Femur (tissue), 1 donor: ENCODE data around the gene CUTC.
"Not testable (repeated sequence)": the region's sequence is repeated elsewhere in the genome, so short reads cannot be mapped to it uniquely, and the experiment has no call there.

Source experiments
- DNase-seq: peaks from one replicate; pipeline ENCODE4 v3.0.0-alpha.2; 2017

Gene CUTC

DNA sequence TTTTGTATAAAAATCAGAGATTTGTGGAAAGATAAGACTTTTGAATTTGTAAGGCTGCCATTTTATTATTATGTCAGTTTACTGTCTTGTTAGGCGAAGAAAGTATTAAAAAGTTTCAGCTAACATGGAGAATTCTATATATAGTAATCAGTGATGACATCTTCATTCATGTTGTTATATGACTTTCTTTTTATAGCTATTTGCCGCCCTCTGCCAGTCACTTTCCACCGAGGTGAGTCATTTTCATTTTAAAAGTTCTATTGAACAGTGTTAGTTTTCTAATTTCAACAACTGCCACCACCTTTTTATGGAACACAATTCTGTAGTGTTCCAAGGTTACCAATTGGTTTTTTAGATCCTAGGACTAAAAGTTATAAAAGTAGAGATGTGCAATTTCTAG, 11.8 kb downstream of the CUTC start:
- no peak for DNase-seq

DNA sequence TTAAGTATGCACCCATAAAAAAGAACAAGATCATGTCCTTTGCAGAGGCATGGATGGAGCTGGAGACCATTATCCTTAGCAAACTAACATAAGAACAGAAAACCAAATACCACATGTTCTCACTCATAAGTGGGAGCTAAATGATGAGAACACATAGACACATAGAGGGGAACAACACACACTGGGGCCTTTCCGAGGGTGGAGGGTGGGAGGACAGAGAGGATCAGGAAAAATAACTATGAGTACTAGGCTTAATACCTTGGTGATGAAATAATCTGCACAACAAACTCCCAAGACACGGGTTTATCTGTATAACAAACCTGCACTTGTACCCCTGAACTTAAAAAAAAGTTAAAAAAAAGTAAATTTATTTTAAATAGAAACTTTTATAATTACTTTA, 14.1 kb downstream of the CUTC start:
- DNase-seq = not testable (repeated sequence)

DNA sequence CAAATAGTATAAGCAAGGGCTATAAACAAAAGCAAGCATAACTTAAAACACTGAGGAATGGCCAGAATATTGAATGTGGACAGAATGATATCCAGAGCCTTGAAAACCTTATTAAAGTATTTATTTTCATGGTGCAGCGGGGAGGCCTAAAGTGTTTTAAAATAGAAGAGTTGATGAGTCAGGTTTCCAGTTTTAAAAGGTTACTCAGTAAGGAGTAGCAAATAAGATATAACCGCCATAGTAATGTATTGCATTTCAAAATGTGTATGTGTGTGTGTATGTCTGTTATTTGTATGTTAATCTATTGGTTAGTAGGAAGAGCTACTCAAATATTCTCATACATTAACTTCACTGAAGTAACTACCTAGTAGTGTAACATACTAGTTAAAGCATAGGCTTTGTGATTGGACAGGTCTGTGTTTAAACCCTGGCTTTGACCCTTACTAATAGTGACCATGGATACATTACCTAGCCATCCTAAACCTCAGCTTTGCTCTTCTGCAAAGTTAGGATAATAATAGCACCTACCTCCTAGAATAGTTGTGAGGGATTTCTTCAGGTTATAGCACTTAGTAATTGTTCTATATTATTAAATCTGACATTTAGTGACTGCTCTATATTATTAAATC, 16.9 kb downstream of the CUTC start:
- DNase-seq = no peak

DNA sequence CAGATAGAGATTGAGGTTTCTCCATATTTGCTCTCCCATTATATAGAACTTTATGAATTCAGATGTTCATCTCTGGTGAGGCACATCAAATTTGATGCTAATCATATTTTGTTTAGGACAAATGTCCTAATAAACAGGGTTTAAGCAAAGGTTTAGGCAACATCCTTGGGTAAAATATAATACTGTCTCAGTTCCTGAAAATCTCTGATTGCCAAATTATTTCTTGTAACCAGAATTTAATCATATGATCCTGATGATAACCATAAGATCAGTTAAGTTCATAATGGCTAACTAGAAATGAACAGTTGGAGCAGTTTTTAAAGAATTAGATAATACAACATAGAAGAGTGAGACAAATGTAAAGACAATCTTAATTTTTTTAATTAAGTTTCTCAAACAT, 18.6 kb downstream of the CUTC start:
- DNase-seq = no peak

DNA sequence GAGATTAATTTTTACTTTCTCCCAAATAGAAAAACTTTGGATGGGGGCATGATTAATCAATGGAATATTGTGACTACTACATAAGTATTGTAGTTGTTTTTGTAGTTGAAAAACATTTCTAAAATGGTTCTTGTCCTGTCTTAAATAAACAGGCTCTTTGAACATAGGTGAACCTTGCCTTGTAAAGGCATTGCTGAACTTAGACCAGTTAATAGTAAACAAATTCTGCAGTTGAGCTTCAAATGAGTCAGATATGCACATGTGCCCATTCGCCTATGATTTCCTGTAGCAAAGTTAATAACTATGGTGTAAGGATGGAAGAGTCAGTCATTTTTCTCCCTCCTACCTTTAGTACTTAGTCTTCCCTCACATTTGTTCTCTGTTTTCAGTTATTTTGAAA, 22.6 kb downstream of the CUTC start:
- DNase-seq = no peak

DNA sequence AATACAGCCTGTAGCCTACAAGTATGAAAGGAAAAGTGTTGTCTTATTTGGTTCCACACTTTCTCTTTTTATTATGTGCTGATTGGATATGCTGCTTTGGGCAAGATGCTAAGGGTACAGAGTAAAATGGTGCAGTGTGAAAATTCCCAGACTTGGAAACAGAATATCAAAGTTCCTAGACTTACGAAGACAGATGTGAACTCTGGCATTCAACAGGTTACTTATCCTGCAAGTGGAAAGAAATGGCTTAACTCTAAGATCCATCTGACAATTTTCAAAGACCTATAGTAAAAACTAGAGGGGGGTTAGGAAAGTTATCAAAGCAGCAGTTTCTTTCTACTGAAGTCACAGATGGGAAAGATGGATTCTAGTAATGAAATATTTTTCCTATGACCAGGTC, 24.1 kb downstream of the CUTC start:
- no peak for DNase-seq

DNA sequence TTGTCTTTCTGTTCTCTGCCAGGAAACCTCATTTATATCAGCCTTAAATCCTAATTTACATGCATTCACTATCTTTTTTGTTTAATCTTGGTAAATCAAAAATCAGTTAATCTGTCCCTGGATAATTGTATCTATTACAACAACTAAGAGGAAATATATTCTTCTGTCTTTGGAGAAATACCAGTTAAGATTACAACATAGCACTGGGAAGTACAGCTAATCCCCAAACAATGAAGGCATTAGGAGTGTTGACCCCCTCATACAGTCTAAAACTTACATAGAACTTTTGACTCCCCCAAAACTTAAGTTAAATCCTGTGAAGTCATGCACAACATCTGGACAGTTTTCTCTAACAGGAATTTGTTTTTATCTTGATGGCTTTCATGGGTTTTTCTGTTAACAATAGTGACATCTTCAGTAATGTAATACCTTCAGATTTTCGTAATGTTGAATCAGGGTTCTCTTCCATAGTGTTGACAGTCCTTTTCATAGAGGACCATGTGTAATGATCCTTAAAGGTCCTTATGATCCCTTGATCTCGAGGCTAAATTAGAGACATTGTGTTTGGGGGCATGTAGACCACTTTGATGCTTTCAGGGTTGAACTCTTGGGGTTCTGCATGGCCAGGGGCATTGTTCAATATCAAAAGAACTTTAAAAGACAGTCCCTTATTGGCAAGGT, 26.3 kb downstream of the CUTC start:
- DNase-seq = no peak

DNA sequence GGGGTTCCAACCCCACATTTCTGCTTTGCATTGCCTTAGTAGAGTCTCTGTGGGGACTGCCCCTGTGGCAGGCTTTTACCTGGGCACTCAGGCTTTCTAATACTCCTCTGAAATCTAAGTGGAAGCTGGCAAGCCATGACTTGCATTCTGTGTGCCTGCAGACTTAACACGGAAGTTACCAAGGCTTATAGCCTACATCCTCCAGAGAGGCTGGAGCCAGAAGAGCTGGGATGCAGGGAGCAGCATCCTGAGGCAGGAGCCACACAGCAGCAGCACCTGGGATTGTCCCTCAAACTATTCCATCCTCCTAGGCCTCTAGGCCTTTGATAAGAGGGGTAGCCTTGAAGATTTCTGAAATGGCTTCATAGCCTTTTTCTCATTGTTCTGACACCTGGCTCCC, 28.3 kb downstream of the CUTC start:
- no peak for DNase-seq

DNA sequence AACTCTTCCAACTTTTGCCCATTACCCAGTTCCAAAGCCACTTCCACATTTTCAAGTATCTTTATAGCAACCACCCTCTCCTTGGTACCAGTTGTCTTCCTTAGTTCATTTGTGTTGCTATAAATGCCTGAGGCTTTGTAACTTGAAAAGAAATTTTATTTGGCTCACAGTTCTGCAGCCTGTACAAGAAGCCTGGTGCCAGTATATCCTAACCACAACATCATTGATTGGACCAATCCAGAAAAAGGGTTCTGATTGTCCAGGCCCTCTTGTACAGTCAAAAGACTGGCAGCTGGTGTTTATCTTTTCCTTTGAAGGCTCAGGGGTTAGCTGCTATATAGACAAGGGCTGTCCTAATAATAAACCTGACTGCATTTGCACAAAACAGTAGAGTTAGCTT, 29.3 kb downstream of the CUTC start:
- DNase-seq = no peak

DNA sequence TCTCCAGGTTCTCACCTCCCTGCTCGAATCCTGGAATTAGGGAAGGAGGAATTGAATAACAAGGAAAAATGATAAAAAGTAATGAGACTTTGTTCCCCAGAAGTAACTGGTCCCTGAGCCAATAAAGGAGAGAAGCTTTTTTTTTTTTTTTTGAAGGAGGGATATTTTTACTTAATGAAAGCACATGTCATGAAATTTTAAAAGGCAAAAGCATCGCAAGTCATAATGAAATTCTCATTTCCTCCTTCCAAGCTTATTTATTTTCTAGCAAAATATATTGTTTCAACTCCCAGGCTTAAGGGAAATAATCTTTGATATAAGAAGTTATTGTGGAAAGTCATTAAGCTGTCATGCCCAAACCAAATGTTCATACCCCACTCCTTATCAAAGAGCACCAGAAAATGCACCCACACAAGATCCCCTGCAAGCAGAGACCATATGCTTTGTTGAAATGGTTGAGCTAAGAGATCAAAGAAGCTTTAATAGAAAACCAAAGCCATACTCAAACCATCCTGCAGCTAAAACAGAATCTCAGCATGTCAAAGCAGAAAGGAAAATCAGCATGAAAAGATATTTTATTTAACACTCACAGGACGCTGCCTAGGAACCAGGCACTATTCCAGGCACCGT, 33.8 kb downstream of the CUTC start:
- no peak for DNase-seq

DNA sequence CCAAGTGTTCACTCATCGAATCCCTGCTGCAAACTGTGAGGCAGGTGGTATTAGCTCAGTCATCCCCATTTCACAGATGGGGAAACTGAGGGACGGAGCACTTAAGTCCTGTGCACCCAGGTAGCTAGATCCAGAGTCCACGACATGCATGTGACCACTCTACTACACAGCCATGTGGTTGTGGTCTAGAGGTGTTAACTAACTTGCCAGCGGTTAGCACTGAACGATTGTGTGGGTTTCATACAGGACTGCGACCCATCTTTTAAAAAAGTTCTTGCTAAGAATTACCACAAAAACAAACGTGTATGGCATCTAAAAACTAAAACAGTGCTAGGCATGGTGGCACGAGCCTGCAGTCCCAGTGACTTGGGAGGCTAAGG, 34.3 kb downstream of the CUTC start:
- DNase-seq = no peak

DNA sequence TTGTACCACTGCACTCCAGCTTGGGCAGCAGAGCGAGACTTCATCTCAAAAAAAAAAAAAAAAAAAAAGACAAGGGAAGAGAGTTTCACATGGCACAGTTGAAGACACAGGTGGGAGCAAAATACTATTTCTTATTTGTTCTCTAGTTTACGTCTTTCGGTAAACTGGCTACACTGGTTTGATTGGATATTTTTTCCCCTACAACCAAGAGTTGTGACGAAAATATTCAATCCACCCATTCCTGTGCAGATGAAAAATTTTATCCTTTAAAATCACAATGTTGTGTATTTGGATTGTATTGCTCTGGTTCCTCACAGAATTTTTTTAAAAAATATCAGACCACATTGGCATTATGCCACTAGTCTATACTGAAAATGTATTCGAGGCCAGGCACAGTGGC, 35.9 kb downstream of the CUTC start:
- DNase-seq = no peak

DNA sequence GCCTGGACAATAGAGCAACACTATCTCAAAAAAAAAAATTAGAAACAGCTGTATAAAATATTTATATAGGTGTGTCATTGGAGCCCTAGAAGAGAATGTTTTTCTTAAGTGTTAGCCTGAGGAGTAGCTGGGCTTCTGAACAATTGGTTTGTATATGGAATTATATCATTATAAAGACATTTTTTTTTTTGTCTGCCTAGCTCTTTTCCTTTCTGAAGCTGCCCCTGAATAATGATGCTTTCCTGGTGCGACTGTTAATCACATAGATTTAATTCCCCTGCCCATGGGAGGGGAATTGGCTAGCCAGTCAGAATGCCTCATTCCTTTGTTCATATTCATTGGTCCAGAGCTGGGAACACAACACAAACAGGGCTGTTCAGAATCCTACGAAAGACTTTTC, 36.5 kb downstream of the CUTC start:
- no peak for DNase-seq

DNA sequence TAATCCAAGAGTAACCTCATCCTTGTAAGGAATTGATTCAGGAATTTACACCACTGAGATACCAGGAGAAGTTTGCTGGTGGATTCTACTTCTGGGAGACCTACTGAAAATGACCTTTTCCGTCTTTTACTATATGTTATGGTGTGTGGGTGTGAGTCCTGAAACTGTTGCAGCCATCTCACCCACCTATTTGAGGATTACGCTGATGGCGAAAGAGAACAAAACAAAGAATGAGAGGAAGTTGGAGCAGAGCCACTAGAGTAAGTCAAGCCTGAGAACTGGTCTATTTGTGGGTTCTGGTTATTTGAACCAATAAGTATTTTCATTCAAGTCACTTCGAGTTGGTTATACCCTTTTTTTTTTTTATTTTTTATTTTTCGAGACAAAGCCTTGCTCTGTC, 37.7 kb downstream of the CUTC start:
- no peak for DNase-seq

DNA sequence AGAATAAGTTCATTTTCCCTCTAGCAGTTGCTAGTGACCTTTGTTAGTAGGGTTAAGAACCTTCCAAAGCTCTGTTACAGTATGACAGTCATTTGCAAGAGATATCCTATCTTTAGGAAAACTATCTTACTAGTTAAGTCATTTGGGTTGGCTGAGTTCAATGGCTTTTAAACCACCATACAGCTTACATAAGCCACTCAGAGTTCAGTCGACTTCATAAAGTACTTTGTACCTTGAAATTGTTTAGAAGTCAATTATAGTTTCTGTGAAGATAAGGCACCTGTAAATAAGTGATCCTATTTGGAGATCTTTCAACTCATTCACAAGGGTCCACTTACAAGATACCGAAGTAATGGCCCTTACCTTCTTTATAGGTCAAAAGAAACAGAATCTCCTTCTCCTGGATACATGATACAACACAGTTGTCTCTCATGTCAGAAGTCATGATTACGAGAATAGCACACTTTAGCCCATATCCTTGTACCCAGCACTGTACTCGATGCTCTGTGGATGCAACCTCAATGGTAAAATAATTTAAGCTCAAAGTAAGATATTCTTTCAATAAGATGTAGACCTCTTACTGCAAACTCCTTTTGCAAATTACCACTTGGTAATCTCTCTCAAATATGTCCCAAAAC, 38.5 kb downstream of the CUTC start:
- DNase-seq = no peak

DNA sequence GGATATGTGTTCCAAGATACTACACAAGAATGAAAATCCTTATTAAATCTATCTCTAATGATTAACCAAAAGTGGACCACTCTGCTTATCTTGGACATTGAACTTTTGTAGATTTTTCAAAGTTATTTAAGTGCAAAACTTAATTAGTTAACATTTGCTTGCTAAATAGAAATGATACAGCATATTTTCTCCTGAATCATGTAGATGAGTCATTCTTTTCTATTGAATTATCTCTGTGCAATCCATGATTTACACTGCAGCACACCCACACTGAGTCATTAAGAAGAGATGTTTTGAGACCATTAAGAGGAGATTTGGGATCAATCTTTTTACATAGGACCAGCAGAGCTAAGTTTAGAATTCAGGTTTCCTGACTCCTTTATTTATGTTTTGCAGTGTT, 43.8 kb downstream of the CUTC start:
- no peak for DNase-seq

DNA sequence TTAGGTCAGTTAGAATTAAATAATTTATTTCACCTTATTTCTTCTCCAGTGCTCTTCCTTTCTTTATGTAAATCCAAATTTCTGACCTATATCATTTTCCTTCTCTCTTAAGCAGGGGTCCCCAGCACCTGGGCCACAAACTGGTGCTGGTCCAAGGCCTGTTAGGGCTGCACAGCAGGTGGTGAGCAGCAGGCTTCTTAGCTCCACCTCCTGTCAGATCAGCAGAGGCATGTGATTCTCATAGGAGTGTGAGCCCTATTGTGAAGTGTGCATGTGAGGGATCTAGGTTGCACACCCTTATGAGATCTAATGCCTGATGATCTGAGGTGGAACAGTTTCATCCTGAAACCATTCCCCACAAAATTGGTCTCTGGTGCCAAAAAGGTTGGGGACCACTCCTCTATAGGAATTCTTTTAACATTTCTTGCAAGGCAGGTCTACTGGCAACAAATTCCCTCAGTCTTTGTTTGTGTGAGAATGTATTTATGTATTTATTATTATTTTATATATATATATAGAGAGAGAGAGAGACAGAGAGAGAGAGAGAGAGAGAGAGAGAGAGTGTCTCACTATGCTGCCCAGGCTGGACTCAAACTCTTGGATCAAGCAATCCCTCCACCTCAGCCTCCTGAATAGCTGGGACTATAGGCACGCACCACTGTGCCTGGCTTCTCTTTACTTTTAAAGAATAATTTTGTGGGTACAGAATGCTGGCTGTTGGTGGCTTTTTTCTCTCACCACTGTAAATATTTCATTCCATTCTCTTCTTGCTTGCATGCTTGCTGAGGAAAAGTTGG, 46.1 kb downstream of the CUTC start:
- DNase-seq = no peak

DNA sequence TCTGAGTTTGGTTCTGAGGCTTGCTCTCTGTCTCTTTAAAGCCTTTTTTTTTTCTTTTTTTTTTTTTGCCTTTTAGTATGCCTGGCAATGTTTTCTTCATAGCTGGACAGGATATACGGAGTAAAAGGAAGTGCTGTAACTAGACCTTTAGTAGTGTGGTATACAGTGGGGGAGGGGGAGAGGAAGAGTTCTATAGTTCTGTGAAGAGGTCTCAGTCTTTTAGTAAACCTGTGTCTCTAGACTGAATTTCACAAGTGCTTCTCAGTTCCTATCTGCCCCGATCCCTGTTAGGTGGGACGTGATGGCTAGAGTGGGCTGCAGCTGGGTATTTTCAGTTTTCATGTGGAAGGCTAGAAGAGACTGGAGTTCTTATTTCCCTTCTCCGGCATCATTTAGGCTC, 47.3 kb downstream of the CUTC start:
- DNase-seq = no peak

DNA sequence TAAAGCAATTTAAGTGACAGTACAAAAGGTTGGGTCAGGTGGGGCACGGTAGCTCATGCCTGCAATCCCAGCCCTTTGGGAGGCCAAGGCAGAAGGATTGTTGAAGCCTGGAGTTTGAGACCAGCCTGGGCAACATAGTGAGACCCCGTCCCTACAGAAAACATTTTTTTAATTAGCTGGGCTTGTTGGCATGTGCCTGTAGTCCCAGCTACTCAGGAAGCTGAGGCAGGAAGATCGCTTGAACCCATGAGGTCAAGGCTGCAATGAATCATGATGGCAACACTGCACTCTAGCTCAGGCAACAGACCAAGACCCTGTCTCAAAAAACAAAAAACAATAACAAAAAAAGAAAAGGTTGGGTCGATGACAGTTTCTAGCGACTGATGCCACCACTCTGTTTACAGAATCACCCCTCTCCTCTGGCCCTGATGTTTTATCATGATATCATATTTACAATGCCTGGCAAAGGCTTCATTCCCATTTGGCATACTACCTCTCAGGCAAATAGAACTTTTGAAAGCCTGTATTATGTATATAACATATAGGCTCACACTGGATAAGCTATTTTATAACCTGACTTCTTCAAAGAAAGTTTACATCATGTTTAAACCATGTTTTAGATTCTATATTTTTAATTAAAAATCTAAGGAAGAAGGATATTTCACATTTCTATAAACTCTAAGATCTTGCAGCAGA, 49.8 kb downstream of the CUTC start:
- DNase-seq = no peak

DNA sequence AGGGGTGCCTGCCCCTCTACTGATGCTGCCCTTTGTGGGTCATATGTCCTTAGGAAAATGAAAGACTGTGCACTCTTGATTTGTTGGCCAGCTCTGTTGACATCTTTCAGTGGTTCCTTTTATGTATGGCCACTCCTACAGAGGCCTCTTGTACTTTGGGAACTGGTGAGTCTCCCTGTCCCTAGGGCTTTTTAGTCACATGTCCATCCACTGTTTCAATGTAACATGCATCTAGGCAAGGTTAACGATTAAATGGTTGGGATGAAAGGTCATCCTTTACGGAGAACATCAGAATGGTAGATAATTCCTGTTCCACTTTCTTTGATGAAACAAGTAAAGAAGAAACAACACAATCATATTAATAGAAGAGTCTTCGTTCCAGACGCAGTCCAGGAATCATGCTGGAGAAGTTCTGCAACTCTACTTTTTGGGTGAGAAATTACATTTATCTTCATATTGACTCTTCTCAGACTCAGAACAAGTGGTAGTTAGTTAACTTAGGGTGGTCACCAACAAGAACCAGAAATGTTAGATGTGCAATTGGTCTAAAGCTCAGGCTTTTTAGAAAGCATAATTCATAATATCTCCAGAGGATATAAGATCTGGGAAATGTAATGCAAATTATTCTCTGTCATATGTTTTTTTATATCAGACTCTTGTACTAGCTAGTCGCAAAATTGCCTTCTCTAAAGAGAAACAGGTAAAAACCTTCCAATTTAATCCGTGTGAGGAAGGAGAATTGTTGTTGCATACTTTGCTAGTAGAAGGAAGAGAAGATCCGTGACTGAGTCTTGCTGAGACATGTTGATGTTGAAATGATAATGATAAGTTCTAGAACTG, 50.6 kb downstream of the CUTC start, which contains the start of gene ABCC2:
TSS of gene ABCC2 (plus strand) at position 194 of the 840 bp plus-strand sequence. CDS start at position 399, 205 bp downstream.
- DNase-seq = no peak

DNA sequence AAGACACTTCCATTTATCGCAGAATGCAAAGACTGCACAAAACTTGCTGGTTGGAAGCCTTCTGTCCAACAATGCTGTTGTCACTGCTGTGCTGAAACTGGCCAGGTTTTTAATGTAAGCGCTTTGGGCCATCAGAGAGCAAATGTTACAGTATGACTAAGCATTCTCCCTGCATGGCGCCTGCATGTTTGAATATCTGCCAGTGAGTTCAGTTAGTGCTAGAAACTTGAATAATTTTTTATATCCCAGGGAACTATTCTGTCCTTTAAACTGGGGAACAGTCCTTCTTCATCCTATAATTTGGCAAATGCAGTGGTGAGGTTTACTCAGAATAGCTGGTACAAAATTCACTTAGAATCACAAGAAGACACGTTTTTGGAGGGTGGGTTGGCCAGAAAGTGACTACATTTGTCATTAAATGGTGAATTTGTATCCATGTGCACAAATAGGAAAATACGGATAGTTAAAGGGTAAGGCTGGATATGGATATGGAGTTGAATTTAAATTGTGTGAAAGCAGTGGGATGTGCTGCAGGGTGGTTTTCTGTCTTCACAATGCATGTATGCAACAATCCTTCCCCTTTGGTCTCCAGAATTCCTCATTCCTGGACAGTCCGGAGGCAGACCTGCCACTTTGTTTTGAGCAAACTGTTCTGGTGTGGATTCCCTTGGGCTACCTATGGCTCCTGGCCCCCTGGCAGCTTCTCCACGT, 52.1 kb downstream of the CUTC start:
- DNase-seq = no peak
